H4 (cell line): ENCODE measurements around the gene SLC1A6. TPM values are rescaled to one million over a fixed set of nuclear protein-coding genes. Genes with fewer than 3 reads are reported as not detected.
"Not testable (repeated sequence)": the region's sequence is repeated elsewhere in the genome, so short reads cannot be mapped to it uniquely, and the experiment has no call there.

ENCODE experiments used
- DNase-seq: peaks from one replicate; pipeline ENCODE4 v3.0.0-alpha.2; 2015; ENCODE audit warnings: low spot score
- total RNA-seq: library from RNA; depleted of rRNA; stranded (reverse); fragments of >200 nt; shearing (Covaris generic); gene quantifications from 2 replicates; pipeline ENCODE4 v1.2.3, GENCODE V29; 2014; rRNA removed

The SLC1A6 gene
- total RNA-seq, 1 experiment from 2014 or later = 0.06 TPM

- no peak for DNase-seq
Measured at GRCh38 chr19:14957464-14957863, 22.2 kb downstream of the SLC1A6 start.

DNA sequence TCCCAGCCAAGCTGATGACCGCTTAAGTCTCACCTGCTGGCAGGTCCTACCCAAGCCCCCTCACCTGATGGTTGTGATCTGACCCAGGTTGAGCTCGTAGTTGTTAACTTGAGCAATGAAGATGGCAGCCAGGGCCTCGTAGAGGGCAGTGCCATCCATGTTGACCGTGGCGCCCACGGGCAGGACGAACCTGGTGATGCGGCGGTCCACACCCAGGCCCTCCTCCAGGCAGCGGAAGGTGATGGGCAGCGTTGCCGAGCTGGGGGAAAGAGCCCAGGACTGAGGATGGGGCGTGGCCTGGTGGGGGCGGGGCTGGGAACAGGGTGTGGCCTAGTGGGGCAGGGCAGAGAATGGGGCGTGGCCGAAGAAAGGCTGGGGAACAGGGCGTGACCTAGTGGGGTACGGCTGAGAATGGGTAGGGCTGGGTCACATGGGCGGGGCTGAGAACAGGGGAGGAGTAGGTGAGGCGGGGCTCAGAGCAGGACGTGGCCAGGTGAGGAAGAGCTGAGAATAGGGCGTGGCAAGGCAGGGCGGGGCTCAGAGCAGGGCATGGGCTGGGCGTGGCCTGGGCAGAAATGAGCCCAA, 25.5 kb downstream of the SLC1A6 start:
- DNase-seq = no peak

GRCh38 chr19:14952767-14953166, 26.9 kb downstream of the SLC1A6 start:
- no peak for DNase-seq

- DNase-seq = no peak
Measured at GRCh38 chr19:14950421-14950820, 29.2 kb downstream of the SLC1A6 start.

DNA sequence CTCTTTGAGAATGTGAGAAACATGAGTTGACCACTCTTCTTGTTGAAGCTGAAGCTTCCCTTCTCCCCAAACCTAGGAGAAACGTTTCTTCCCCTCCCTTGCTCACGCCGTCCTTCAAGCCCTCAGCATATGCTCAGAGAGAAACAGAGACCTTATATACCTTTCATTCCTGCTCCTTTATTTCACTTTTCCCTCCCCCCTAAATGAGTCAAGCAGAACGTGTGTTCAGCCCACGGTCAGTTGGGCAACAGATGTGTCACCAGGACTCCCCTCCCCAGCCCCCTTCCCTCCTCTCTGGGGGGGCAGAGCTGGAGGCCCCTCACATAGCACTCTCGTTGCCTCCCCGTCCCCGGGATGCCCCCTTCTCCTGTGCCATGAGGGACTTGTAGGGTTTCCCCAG, 29.8 kb downstream of the SLC1A6 start:
- DNase-seq = no peak

- DNase-seq = not testable (repeated sequence)
Measured at GRCh38 chr19:14949413-14949812, 30.3 kb downstream of the SLC1A6 start.

- DNase-seq = no peak
Measured at GRCh38 chr19:14944456-14944855, 35.2 kb downstream of the SLC1A6 start.

DNA sequence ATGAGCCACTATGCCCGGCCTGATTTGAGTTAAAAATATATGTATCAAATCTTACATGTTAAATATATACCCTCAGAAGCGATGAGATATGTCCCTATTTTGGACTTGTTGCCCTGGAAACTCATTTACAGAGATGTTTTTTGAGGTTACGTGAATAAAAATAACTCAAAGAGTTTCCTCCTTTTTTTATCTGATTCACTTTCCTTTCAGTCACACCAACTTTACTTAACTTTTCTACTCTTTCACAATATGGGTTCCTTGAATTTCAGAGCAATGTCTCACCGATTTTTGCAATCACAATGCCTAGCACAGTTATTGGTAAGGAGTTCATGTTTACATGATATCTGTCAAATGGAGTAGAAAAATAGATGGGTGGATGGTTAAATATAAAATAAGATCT, 36.1 kb downstream of the SLC1A6 start:
- DNase-seq = no peak

DNA sequence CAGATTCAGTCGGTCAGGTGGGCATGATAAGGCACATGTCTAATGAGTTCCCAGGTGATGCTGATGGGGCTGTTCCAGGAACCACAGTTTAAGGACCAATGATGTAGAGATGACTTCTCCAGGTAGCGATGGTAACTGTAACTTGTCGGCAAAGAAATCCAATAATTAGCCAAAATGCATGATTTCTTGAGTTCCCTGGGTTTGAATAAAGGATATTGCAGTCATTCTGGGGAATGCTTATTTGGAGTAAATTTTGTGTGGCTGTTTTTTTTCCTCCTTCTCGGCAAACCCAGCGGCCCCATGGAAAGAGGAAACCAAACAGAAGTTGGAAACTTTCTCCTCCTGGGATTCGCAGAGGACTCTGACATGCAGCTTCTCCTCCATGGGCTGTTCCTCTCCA, 38.5 kb downstream of the SLC1A6 start, which contains the start of gene OR7C2:
Gene OR7C2 (plus strand): TSS at position 301 of the 400 bp plus-strand sequence. CDS start 0 bp downstream, at position 301.
- DNase-seq = no peak

DNA sequence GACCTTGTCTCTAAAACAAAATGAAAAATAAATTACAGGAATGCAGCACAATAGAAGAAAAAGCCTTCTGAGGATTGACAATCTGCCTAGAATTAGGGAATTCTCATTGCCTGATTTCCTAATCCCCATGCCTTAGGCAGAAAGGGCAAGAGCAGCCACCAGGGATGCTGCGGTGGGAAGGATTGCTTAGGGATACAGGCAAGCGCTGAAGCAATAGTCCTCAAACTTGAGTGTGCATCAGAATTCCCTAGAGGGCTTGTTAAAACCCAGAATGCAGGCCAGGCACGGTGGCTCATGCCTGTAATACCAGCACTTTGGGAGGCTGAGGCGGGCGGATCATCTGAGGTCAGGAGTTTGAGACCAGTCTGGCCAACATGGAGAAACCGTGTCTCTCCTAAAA, 39.4 kb downstream of the SLC1A6 start:
- no peak for DNase-seq

DNA sequence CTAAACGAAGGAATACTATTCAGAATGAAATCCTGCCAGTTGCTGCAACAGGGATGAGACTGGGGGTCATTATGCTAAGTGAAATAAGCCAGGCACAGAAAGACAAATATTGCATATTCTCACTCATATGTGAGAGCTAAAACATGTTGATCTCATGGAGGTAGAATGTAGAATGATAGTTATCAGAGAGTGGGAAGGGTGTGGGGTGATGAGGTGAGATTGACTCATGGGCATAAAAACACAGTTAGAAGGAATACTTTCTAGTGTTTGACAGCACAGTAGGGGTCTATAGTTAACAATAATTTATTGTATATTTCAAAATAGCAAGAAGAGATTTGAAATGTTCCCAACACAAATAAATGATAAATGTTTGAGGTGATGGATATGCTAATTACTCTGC, 46.2 kb downstream of the SLC1A6 start:
- DNase-seq = no peak

DNA sequence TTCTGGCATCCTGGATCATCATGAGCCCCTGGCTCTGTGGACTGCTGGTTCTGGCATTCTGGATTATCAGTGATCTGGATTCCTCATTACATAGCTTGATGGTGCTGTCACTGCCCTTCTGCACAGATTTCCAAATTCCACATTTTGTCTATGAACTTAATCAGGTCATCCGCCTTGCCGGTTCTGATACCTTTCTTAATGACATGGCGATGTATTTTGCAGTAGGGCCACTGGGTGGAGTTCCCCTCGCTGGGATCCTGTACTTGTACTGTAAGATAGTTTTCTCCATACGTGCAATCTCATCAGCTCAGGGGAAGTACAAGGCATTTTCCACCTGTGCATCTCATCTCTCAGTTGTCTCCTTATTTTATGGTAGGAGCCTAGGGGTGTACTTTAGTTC, 62.8 kb downstream of the SLC1A6 start:
- DNase-seq = no peak

GRCh38 chr19:14915116-14915515, 64.5 kb downstream of the SLC1A6 start:
- no peak for DNase-seq

DNA sequence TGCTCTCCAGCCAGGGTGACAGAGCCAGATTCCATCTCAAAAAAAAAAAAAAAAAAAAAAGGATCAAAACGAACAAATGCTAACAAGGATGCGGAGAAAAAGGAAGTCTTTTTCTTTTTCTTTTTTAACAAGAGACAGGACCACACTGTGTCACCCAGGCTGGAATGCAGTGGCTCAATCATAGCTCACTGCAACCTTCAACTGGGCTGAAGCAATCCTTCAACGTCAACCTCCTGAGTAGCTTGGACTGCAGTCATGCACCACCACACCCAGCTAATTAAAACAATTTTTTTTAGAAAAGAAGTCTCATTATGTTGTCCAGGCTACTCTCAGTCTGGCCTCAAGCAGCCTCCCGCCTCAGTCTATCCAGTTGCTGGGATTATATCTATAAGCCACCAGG, 73.0 kb downstream of the SLC1A6 start:
- DNase-seq = no peak

- DNase-seq = no peak
Measured at GRCh38 chr19:14901675-14902260, 77.9 kb downstream of the SLC1A6 start.

Other genes with a start within 250 kb of the SLC1A6 start
- gene ADGRE2, start 201.3 kb downstream of the SLC1A6 start, total RNA-seq = 0.12 and 0.76 TPM in 2 replicates
- not detected in 2 replicates for gene OR7A5, start 144.7 kb downstream of the SLC1A6 start, total RNA-seq
- not detected in 2 replicates for gene OR7C1, start 144.7 kb downstream of the SLC1A6 start, total RNA-seq
- not detected in 2 replicates for gene OR7A10, start 130.9 kb downstream of the SLC1A6 start, total RNA-seq
- not detected in 2 replicates for gene OR7A17, start 93.7 kb downstream of the SLC1A6 start, total RNA-seq
- gene OR7C2, start 38.4 kb downstream of the SLC1A6 start, total RNA-seq = not detected in 2 replicates
- not detected in 2 replicates for gene CASP14, start 69.6 kb upstream of the SLC1A6 start, total RNA-seq
- not detected in 2 replicates for gene OR1I1, start 102.3 kb upstream of the SLC1A6 start, total RNA-seq
- 11.7 and 15.1 TPM in 2 replicates for gene SYDE1, start 127.5 kb upstream of the SLC1A6 start, total RNA-seq
- 1.1 and 1.5 TPM in 2 replicates for gene NOTCH3, start 221.1 kb upstream of the SLC1A6 start, total RNA-seq